Measurements from ENCODE around the gene FAM151B.
"Not testable (repeated sequence)": the region's sequence is repeated elsewhere in the genome, so short reads cannot be mapped to it uniquely, and the experiment has no call there.

FAM151B gene

GRCh38 chr5:80559244-80559643, 71.3 kb downstream of the FAM151B start:
- Mint-ChIP-seq H3K4me1 (no peaks in the 10 kb centered on the region), H3K27me3 (peaks cover 8% of the 10 kb centered on the region), H3K27ac (no peak overlapping the region), H3K4me3 (no peak overlapping the region), H3K9me3 (no peaks in the 10 kb centered on the region), H3K36me3 (no peaks in the 10 kb centered on the region)
- no peak for ATAC-seq

GRCh38 chr5:80565330-80565729, 77.4 kb downstream of the FAM151B start:
- Mint-ChIP-seq H3K27ac (no peak overlapping the region), H3K4me3 (no peak overlapping the region), H3K9me3 (no peaks in the 10 kb centered on the region), H3K36me3 (no peaks in the 10 kb centered on the region), H3K27me3 (peaks cover 45% of the 10 kb centered on the region), H3K4me1 (peaks cover 1% of the 10 kb centered on the region)
- no peak for ATAC-seq

- H3K27me3 Mint-ChIP-seq = peaks cover 59% of the 10 kb centered on the region
- H3K9me3 Mint-ChIP-seq = no peaks in the 10 kb centered on the region
- no peaks in the 10 kb centered on the region for H3K36me3 Mint-ChIP-seq
- peaks cover 6% of the 10 kb centered on the region for H3K4me1 Mint-ChIP-seq
- ATAC-seq = no peak
- H3K27ac Mint-ChIP-seq = no peak overlapping the region
- no peak overlapping the region for H3K4me3 Mint-ChIP-seq
Measured at GRCh38 chr5:80566711-80567259, 78.9 kb downstream of the FAM151B start.

- no peak overlapping the region for H3K4me3 Mint-ChIP-seq
- H3K27ac Mint-ChIP-seq = no peak overlapping the region
- H3K36me3 Mint-ChIP-seq = no peaks in the 10 kb centered on the region
- peaks cover 74% of the 10 kb centered on the region for H3K27me3 Mint-ChIP-seq
- H3K9me3 Mint-ChIP-seq = peaks cover 3% of the 10 kb centered on the region
- H3K4me1 Mint-ChIP-seq = peaks cover 6% of the 10 kb centered on the region
- no peak for ATAC-seq
Measured at GRCh38 chr5:80568251-80568650, 80.4 kb downstream of the FAM151B start.

GRCh38 chr5:80569086-80569960, 81.4 kb downstream of the FAM151B start:
- no peak for ATAC-seq
- Mint-ChIP-seq H3K36me3 (no peaks in the 10 kb centered on the region), H3K27ac (no peak overlapping the region), H3K4me3 (no peak overlapping the region), H3K4me1 (peaks cover 6% of the 10 kb centered on the region), H3K27me3 (peaks cover 82% of the 10 kb centered on the region), H3K9me3 (peaks cover 3% of the 10 kb centered on the region)

GRCh38 chr5:80569961-80570786, 82.3 kb downstream of the FAM151B start, which contains the start of gene ANKRD34B:
ANKRD34B (minus strand) TSS chr5:80570280; CDS start chr5:80560019, 10,261 bp downstream.
- no peaks in the 10 kb centered on the region for H3K36me3 Mint-ChIP-seq
- no peak for ATAC-seq
- peak within 1 kb of the TSS; percentile 56 for H3K4me3 Mint-ChIP-seq
- H3K4me1 Mint-ChIP-seq = peaks cover 6% of the 10 kb centered on the region
- H3K27ac Mint-ChIP-seq = no peak within 1 kb of the TSS
- H3K27me3 Mint-ChIP-seq = peaks cover 81% of the 10 kb centered on the region
- peaks cover 3% of the 10 kb centered on the region for H3K9me3 Mint-ChIP-seq

- Mint-ChIP-seq H3K4me3 (no peak overlapping the region), H3K4me1 (peaks cover 6% of the 10 kb centered on the region), H3K9me3 (peaks cover 3% of the 10 kb centered on the region), H3K27ac (no peak overlapping the region), H3K36me3 (no peaks in the 10 kb centered on the region), H3K27me3 (peaks cover 70% of the 10 kb centered on the region)
- no peak for ATAC-seq
Measured at GRCh38 chr5:80573062-80573461, 85.2 kb downstream of the FAM151B start.

GRCh38 chr5:80576383-80576782, 88.5 kb downstream of the FAM151B start:
- H3K4me3 Mint-ChIP-seq = no peak overlapping the region
- ATAC-seq = no peak
- H3K4me1 Mint-ChIP-seq = no peaks in the 10 kb centered on the region
- no peak overlapping the region for H3K27ac Mint-ChIP-seq
- peaks cover 44% of the 10 kb centered on the region for H3K27me3 Mint-ChIP-seq
- H3K9me3 Mint-ChIP-seq = peaks cover 7% of the 10 kb centered on the region
- H3K36me3 Mint-ChIP-seq = no peaks in the 10 kb centered on the region

GRCh38 chr5:80577707-80578106, 89.8 kb downstream of the FAM151B start:
- ATAC-seq = no peak
- Mint-ChIP-seq H3K36me3 (no peaks in the 10 kb centered on the region), H3K27ac (no peak overlapping the region), H3K4me1 (no peaks in the 10 kb centered on the region), H3K27me3 (peaks cover 31% of the 10 kb centered on the region), H3K9me3 (peaks cover 5% of the 10 kb centered on the region), H3K4me3 (no peak overlapping the region)

- Mint-ChIP-seq H3K27ac (no peak overlapping the region), H3K9me3 (peaks cover 4% of the 10 kb centered on the region), H3K36me3 (no peaks in the 10 kb centered on the region), H3K4me1 (no peaks in the 10 kb centered on the region), H3K4me3 (no peak overlapping the region), H3K27me3 (peaks cover 25% of the 10 kb centered on the region)
- ATAC-seq = no peak
Measured at GRCh38 chr5:80579050-80579449, 91.2 kb downstream of the FAM151B start.

- not testable (repeated sequence) for H3K4me3 Mint-ChIP-seq
Measured at GRCh38 chr5:80580291-80580690, 92.4 kb downstream of the FAM151B start.

GRCh38 chr5:80584770-80585169, 96.9 kb downstream of the FAM151B start:
- no peaks in the 10 kb centered on the region for H3K9me3 Mint-ChIP-seq
- peaks cover 18% of the 10 kb centered on the region for H3K27me3 Mint-ChIP-seq
- H3K4me3 Mint-ChIP-seq = no peak overlapping the region
- no peak overlapping the region for H3K27ac Mint-ChIP-seq
- no peaks in the 10 kb centered on the region for H3K36me3 Mint-ChIP-seq
- H3K4me1 Mint-ChIP-seq = no peaks in the 10 kb centered on the region
- no peak for ATAC-seq

More at GRCh38 chr5:80580291-80580690, 92.4 kb downstream of the FAM151B start:
- not testable (repeated sequence) for H3K4me1 Mint-ChIP-seq, H3K36me3 Mint-ChIP-seq, H3K27ac Mint-ChIP-seq, H3K9me3 Mint-ChIP-seq, ATAC-seq
- peaks cover 25% of the 10 kb centered on the region for H3K27me3 Mint-ChIP-seq

GRCh38 chr5:80588858-80589540, 101.1 kb downstream of the FAM151B start:
- no peaks in the 10 kb centered on the region for H3K9me3 Mint-ChIP-seq
- no peak overlapping the region for H3K4me3 Mint-ChIP-seq
- H3K4me1 Mint-ChIP-seq = no peaks in the 10 kb centered on the region
- H3K27ac Mint-ChIP-seq = no peak overlapping the region
- H3K27me3 Mint-ChIP-seq = peaks cover 36% of the 10 kb centered on the region
- no peak for ATAC-seq
- H3K36me3 Mint-ChIP-seq = no peaks in the 10 kb centered on the region

GRCh38 chr5:80590766-80591165, 102.9 kb downstream of the FAM151B start:
- H3K36me3 Mint-ChIP-seq = no peaks in the 10 kb centered on the region
- no peak overlapping the region for H3K27ac Mint-ChIP-seq
- ATAC-seq = no peak
- peaks cover 23% of the 10 kb centered on the region for H3K27me3 Mint-ChIP-seq
- H3K9me3 Mint-ChIP-seq = no peaks in the 10 kb centered on the region
- H3K4me1 Mint-ChIP-seq = no peaks in the 10 kb centered on the region
- no peak overlapping the region for H3K4me3 Mint-ChIP-seq

- ATAC-seq = no peak
- Mint-ChIP-seq H3K27ac (no peak overlapping the region), H3K4me3 (no peak overlapping the region), H3K9me3 (no peaks in the 10 kb centered on the region), H3K36me3 (no peaks in the 10 kb centered on the region), H3K27me3 (peaks cover 23% of the 10 kb centered on the region), H3K4me1 (no peaks in the 10 kb centered on the region)
Measured at GRCh38 chr5:80591352-80591751, 103.5 kb downstream of the FAM151B start.
